Ascending aorta (tissue), 2 donors: Measurements from ENCODE around the gene POU2F1. TPM values are rescaled to one million over a fixed set of nuclear protein-coding genes. Genes with fewer than 3 reads are reported as not detected.

Source experiments
- DNase-seq, 2 donors: peaks; one replicate each; pipeline ENCODE4 v3.0.0-alpha.2; 2019; ENCODE audit warnings: low spot score in 2 of 2
- H3K27ac ChIP-seq, 2 donors: fragments of 200-600 bp; sonication (generic); one replicate each; pipeline ENCODE4 v1.5.1; 2016 to 2017; ENCODE audit warnings: mild to moderate bottlenecking in 1 of 2
- H3K27me3 ChIP-seq: fragments of 200-600 bp; sonication (generic); one replicate; pipeline ENCODE4 v1.5.1; 2017
- H3K36me3 ChIP-seq, 2 donors: fragments of 200-600 bp; sonication (generic); one replicate each; pipeline ENCODE4 v1.5.1; 2016
- H3K4me1 ChIP-seq, 2 donors: fragments of 200-600 bp; sonication (generic); one replicate each; pipeline ENCODE4 v1.5.1; 2016 to 2017; ENCODE audit warnings: mild to moderate bottlenecking in 1 of 2
- H3K4me3 ChIP-seq, 2 donors: fragments of 200-600 bp; sonication (generic); one replicate each; pipeline ENCODE4 v1.5.1; 2016 to 2017; ENCODE audit warnings: mild to moderate bottlenecking in 1 of 2
- H3K9me3 ChIP-seq, 2 donors: fragments of 200-600 bp; sonication (generic); one replicate each; pipeline ENCODE4 v1.5.1; 2016
- intact Hi-C: fragments of 100-400 bp; cut with DNase I; formaldehyde crosslinking; loops from one replicate; pipeline ENCODE4 v1.15.1; 2023
- total RNA-seq: library from RNA; depleted of rRNA; stranded (reverse); fragments of >200 nt; gene quantifications from one replicate; pipeline ENCODE4 v1.1.0, GENCODE V29; 2016
- TF ChIP-seq, protein P1 (sequence below), 3 experiments: fragments of 200-600 bp in 2 of 3; fragments of 450-650 bp in 1 of 3; sonication (generic) in 2 of 3; IDR thresholded peaks; one replicate each; pipeline ENCODE4 v1.5.1; 2016 to 2019; ENCODE audit warnings: antibody characterized with exemption in 3 of 3, mild to moderate bottlenecking in 1 of 3, moderate library complexity in 1 of 3

Gene POU2F1
- total RNA-seq, 1 donor from 2014 or later = 3.0 TPM

DNA sequence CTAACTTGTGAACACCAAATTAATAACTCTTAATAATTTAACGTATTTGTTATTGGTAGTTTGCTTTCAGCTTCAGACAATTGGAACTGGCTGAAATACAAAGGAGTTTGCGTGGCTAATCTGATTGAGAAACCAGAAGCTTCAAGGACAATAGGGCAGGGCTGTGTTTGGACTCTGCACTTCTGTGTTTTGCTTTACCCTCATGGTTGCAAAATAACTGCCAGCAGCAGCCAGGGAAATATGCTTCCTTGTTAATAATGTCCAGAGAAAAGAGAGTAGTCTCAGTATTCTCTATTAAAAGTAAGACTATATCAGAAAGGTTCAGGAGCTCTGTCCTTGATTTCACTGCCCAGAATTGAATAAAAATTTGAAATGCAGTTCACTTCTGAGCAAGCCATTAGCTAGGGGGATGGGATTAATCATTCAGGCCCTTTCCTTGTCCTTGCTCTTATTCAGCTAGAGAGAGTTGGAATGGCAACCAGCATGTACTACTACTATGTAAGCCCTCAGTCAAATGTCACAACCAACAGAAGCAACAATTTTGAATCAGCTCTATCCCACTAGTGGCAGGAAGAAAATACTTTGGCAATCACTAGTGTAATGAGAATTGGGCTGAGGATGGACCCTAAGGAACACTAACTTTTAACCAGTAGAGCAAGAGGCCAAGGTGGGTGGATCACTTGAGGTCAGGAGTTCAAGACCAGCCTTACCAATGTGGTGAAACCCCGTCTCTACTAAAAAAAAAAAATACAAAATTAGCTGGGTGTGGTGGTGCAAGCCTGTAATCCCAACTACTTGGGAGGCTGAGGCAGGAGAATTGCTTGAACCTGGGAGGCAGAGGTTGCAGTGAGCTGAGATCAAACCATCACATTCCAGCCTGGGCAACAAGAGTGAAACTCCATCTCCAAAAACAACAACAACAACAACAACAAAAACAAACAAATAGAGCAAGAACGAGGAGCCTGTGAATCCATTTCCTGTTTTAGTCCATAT is 76.8 kb downstream of the POU2F1 start:
- DNase-seq = no peak
- Histone ChIP-seq H3K4me3 (no peak overlapping the region), H3K27me3 (no peaks in the 10 kb centered on the region), H3K9me3 (no peaks in the 10 kb centered on the region), H3K27ac (no peak overlapping the region), H3K4me1 (no peaks in the 10 kb centered on the region), H3K36me3 (no peaks in the 10 kb centered on the region)
- TF ChIP-seq, protein P1, sequence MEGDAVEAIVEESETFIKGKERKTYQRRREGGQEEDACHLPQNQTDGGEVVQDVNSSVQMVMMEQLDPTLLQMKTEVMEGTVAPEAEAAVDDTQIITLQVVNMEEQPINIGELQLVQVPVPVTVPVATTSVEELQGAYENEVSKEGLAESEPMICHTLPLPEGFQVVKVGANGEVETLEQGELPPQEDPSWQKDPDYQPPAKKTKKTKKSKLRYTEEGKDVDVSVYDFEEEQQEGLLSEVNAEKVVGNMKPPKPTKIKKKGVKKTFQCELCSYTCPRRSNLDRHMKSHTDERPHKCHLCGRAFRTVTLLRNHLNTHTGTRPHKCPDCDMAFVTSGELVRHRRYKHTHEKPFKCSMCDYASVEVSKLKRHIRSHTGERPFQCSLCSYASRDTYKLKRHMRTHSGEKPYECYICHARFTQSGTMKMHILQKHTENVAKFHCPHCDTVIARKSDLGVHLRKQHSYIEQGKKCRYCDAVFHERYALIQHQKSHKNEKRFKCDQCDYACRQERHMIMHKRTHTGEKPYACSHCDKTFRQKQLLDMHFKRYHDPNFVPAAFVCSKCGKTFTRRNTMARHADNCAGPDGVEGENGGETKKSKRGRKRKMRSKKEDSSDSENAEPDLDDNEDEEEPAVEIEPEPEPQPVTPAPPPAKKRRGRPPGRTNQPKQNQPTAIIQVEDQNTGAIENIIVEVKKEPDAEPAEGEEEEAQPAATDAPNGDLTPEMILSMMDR (IDR thresholded peaks at IDR 0.05) = no peak
- intact Hi-C loops = no loop called here

DNA sequence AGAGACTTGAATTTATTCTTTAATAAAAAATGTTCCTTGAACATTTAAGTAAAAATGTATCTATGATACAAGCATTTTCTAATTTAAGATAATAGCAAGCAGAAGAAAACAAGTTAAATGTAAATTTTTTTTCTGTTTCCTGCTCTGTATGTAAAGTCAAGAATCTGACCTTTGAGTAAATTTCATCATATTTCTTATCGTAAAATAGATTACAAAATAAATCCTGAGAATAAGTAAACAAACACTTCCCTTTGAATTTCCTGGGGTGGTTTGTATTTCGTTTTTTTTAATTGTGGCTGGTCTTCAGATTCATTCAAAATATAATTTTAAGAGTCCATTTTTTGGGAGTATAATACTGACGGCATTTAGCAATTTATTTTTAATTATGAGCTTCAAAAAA is 77.6 kb downstream of the POU2F1 start:
- TF ChIP-seq, protein P1 (IDR thresholded peaks at IDR 0.05) = no peak
- H3K27ac ChIP-seq = no peak overlapping the region

DNA sequence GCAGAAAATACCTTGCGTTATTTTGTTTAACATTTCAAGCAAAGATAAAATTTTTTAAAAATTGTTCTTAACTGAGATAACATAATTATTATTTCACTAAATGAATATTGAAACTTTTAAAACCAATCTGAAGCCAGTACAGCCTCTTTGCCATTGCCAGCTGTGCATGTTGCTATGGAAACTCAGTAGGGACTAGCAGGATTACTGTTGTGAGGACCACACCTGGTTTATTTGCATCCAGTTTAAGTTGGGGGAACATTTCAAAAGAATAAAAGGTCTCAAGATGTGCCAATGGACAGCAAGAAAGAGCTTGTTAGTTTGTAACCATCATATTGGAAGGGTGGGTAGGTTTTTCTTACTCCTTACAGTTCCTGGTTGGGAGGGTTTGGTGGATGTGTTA is 80.7 kb downstream of the POU2F1 start:
- H3K27ac ChIP-seq = no peak overlapping the region
- intact Hi-C loops = no loop called here
- no peaks in the 10 kb centered on the region for H3K36me3 ChIP-seq
- no peak for DNase-seq
- H3K9me3 ChIP-seq = no peaks in the 10 kb centered on the region
- TF ChIP-seq, protein P1 (IDR thresholded peaks at IDR 0.05) = no peak
- no peaks in the 10 kb centered on the region for H3K4me1 ChIP-seq
- no peaks in the 10 kb centered on the region for H3K27me3 ChIP-seq
- H3K4me3 ChIP-seq = no peak overlapping the region

More for the DNA sequence above, 77.6 kb downstream of the POU2F1 start:
- Histone ChIP-seq H3K4me1 (no peaks in the 10 kb centered on the region), H3K9me3 (no peaks in the 10 kb centered on the region), H3K27me3 (no peaks in the 10 kb centered on the region), H3K4me3 (no peak overlapping the region), H3K36me3 (no peaks in the 10 kb centered on the region)
- intact Hi-C loops = no loop called here
- no peak for DNase-seq

DNA sequence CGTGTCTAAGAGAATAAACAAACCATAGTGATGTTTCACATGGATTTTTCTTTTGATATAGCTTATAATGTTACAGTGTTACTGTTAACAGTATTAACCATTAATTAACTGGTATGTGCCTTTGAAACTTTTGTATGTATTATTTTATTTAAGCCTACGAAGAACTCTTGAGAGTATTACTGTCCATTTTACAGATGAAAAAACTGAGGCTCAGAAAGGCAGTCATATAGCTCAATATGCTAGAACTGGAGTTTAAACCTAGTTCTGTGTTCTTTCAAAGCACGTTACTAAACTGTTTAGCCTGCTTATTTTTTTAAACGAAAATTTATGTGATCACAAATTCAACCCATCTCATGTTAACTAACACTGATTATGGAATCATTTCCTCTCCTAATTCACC is 83.5 kb downstream of the POU2F1 start:
- TF ChIP-seq, protein P1 (IDR thresholded peaks at IDR 0.05) = no peak
- Histone ChIP-seq H3K9me3 (no peaks in the 10 kb centered on the region), H3K4me3 (no peak overlapping the region), H3K4me1 (no peaks in the 10 kb centered on the region), H3K27ac (no peak overlapping the region), H3K36me3 (no peaks in the 10 kb centered on the region), H3K27me3 (no peaks in the 10 kb centered on the region)
- intact Hi-C loops = no loop called here
- no peak for DNase-seq

DNA sequence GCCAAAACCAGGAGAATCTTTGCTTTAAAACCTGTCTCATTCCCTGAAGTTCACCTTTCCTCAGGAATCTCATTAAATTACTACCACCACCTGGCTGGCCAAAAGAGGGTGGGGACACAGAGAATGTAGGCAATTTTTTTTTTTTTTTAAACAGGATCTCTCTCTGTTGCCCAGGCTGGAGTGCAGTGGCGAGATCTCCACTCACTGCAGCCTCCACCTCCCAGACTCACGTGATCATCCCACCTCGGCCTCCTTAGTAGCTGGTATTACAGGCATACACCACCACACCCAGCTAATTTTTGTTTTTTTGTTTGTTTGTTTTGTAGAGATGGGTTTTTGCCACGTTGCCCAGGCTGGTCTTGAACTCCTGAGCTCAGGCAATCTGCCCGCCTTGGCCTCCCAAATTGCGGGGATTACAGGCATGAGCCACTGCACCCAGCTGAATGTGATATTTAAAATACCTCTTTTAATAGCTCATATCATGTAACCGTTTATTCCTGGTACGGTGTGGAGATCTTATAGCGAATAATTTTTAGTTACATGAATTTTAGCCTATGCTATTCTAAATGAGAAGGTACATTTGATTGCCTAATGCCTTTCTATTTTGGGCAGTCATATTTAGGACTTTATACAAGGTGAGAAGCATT is 84.5 kb downstream of the POU2F1 start:
- Histone ChIP-seq H3K27ac (no peak overlapping the region), H3K27me3 (no peaks in the 10 kb centered on the region), H3K36me3 (no peaks in the 10 kb centered on the region), H3K9me3 (no peaks in the 10 kb centered on the region), H3K4me3 (no peak overlapping the region), H3K4me1 (no peaks in the 10 kb centered on the region)
- no peak for DNase-seq
- TF ChIP-seq, protein P1 (IDR thresholded peaks at IDR 0.05) = no peak
- intact Hi-C loops = no loop called here
